GM18498 (cell line): ENCODE measurements around the gene ELK3.

Experiments used
- ATAC-seq: cut with Tn5 transposase; IDR thresholded peaks from one replicate; pipeline ENCODE4 v1.9.1; 2021; ENCODE audit warnings: mild to moderate bottlenecking, moderate library complexity; ENCODE audit not compliant: unreplicated experiment

The ELK3 gene

DNA sequence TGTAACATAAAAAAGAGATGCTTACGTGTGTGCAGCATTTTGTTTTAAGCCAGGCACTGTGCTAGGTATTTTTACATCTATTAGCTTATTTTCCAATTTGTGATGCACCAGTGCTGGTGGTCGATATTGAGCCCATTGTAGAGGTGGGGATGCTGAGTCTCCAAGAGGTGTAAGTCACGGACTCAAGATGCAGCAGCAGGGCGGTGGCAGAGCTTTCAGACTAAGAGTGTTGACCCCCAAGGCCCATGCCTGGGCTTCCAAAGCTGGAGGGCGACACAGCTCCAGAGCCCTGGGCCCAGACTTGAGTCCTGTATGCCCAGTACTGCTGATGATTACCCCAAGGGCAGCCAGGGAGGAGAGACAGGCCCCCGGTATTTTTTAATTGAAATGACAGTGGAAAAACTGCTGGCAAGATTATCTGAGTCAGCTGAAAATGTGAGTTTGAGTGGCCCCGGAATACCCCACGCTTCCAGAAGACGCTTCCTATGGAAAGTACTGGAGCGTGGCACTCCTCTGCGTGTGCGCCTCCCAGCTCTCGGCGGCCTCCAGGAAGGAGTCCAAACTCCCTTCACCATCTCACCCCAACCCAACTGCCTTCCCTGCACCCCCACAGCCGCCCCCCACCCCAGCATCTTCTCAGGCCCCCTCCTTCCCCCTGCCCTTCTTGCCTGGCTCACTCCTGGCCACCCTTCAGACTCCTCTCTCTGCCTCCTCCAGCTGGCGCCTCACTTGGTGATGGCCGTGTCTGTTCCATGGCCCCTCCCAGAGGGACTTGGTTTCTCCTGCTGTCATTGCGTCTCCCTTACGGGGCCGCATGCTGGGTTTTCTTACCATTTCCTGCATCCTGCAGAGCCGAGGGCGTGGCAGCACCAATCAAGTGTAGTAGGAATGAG lies 40.7 kb downstream of the ELK3 start:
- no peak for ATAC-seq

- ATAC-seq, result no peak
Measured at GRCh38 chr12:96235484-96235826, 41.3 kb downstream of the ELK3 start.

DNA sequence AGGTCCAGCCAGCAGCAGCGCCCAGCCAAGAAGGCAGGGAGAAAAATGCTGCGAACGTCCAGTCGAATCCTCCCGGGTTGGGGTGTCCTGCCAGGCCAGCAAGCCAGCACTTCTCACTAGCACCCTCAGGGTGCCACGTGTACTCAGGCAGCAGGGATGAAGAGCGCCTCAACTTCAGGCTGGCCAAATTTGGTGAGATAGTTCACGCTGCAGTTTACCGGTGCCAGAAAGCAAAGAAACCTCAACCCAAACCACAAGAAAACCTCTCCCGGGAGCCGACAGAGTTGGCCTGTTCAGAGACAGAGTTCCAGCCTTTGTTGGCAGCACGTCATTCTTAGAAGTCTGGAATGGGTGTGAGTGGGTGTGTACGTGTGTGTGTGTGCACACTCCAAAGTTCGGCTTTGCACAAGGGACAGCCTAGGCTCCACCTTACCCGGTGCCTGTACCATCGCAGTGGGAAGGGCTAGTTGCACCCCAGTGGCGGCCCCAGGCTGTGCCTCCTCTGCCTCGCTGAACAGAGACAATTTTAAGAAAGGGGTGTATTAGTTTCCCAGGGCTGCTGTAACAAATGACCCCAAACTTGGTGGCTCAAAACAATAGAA lies 42.1 kb downstream of the ELK3 start:
- ATAC-seq, result no peak

DNA sequence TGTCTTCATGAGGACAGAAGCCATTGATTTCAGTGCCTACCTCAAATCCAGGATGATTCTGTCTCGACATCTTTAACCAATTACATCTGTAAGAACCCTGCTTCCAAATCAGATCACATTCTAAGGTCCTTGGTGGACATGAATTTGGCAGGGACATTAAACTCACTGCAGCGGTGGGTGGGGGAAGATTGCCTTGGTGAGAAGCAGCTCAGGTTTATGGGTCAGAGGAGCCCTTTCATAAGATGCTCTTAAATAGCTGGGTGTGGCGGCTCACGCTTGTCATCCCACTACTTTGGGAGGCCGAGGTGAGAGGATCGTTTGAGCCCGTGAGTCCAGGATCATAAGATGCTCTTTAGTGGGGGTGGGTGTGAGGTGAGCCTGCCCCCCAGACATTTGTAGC lies 42.9 kb downstream of the ELK3 start:
- ATAC-seq, result no peak

DNA sequence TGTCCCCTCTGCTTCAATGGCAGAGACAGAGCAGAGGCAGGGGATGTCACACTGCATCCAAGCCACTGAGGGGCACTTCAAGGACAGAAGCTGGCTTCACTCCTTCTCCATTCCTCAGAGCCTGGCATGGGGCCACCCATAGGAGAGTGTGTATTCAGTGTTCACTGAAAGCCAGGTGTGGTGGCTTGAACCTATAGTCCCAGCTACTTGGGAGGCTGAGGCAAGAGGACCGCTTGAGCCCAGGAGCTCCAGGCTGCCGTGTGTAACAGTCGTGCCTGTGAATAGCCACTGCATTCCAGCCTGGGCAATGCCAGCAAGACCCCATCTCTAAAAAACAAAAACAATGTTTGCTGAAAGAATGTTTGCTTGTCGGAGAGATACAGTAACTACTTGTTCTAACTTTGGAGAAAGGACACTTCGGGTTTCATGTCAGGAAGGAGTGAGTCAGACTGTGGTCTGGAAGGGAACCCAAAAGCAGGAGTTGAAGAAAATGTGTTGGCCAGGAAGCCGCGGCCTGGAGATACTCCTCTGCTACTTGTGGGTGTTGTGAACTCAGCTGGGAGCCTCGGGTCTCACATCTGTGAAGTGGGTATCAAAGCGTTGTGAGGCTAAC lies 43.4 kb downstream of the ELK3 start:
- no peak for ATAC-seq

DNA sequence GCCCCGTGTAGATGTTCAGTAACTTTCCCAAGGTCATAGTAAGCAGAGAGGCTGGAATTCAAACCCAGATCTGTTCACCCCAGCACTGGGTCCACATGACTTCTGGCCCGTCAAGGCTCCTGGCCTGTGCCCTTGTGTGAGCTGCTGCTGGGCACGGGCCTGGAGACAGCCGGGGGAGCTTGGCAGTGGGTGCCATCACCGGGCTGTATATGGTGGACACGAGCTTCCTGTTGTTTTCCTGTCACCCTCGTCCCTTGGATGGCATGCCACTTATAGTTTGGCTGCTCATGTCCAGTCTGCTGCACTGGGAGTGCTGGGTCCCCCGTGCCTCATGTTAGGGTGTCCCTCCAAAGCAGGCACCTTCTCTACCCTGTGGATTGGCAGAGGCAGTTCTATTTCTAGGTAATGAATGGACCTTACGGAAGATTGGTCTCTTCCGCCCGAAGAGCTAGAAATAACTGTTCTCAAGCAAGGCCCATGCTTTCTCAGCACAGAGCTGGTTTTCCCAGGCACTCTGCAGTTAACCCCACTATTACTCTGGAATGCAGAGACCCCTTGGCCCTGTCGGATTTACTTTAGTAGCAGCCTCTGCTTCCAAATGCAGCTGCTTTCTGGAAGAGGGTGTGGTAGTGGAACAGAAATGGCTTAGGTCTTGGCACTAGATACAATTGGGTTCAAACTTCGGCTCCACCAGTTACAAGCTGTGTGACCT lies 44.3 kb downstream of the ELK3 start:
- ATAC-seq, result no peak

- no peak for ATAC-seq
Measured at GRCh38 chr12:96239711-96240635, 45.8 kb downstream of the ELK3 start.

- no peak for ATAC-seq
Measured at GRCh38 chr12:96240656-96241055, 46.5 kb downstream of the ELK3 start.

GRCh38 chr12:96241431-96241830 lies 47.3 kb downstream of the ELK3 start:
- no peak for ATAC-seq

DNA sequence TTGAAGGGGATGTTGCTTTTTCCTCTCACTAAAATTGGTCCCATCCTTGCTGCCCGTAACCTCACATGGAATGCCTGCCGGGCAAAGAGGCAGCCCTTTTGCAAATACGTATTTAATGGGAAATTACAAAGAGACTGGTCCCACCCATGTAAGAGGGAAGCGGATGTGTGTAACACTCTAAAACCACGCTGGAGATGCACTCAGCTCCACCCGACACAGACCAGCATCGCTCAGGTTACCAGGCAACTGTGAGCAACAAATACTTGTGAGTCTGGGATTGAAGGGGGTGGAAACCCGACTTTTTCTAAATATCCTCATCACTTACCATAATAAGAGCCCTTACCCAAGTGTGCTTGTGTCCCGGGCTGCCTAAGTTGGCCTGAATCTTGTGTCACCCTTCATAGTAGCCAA lies 47.7 kb downstream of the ELK3 start:
- ATAC-seq, result no peak

DNA sequence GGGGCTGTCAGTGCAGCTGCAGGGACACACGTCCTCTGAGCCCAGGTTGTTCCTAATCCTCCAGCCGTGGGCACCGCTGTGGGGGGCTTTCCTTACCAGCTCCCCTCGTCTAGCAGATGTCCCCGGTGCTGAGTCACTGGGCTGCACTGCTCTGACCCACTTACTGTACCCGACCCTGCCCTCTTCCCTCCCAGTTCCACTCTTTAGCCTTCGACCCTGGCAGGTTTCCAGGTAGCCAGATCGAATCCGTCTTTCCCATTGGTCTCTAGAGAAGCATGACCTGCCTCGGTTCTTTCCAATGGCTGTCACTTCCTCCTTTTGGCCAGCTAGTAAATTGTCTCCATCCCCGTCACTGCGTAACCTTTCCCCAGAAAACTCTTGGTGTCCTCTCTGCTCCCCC lies 48.4 kb downstream of the ELK3 start:
- no peak for ATAC-seq

DNA sequence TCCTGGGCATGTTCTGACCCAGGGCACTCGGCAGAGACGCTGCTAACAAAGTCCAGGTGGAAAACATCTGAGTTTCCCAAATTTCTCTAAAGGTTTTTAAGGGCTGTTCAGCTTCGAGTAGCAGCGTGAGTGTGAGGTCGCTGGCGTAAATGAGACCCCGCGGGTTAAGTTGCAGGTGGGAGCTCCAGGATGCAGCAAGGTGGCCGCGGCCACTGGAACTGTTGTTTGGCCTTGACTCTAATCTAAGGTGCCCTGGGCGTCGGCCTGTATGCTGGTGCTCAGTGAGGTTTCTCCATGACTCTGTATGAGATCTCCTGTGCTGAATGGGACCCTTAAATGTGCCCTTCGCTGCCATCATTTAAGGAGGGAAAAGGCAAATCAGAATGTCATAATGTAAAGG lies 50.7 kb downstream of the ELK3 start:
- no peak for ATAC-seq

DNA sequence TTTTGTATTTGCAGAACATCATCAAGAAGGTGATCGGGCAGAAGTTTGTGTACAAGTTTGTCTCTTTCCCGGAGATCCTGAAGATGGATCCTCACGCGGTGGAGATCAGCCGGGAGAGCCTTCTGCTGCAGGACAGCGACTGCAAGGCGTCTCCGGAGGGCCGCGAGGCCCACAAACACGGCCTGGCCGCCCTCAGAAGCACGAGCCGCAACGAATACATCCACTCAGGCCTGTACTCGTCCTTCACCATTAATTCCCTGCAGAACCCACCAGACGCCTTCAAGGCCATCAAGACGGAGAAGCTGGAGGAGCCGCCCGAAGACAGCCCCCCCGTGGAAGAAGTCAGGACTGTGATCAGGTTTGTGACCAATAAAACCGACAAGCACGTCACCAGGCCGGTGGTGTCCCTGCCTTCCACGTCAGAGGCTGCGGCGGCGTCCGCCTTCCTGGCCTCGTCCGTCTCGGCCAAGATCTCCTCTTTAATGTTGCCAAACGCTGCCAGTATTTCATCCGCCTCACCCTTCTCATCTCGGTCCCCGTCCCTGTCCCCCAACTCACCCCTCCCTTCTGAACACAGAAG lies 52.8 kb downstream of the ELK3 start:
- ATAC-seq, result no peak

GRCh38 chr12:96247563-96247962 lies 53.4 kb downstream of the ELK3 start:
- no peak for ATAC-seq

DNA sequence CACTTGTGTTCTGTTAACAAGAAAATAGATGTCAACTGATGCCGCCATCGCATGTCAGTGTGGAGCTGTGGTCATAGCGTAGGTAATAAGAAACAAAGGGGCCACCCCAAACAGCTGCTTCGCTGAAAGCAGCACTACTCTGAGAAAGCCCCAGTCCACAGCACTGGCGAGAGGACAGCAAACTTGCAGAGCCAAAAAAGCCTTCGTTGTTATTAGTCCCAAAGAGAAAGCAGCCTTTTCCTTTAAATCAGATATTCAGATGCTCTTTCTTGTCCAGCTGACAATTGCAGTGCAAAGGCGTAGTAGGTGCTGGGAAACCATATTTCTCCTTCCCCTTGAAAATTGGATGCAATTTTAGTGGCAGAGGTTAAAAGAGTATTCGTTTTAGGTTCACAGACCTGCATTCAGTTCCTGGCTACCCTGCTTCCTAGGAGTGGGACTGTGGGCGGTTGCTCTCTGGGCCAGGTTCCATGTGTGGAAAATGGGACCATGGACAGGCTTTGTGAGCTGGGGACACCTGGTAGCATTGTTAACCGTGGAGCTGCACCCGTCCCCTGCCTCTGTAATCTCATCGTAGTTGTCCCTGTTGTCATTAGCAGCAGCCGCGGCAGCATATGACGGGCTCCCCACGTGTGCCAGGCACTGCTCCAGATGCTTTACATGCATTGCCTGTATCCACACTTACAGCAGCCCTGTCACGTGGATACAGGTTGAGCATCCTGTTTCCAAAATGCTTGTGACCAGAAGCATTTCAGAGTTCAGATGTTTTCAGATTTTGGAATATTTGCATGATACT lies 54.2 kb downstream of the ELK3 start:
- no peak for ATAC-seq

- no peak for ATAC-seq
Measured at GRCh38 chr12:96249196-96250118, 55.3 kb downstream of the ELK3 start.

GRCh38 chr12:96250119-96250685 lies 56.0 kb downstream of the ELK3 start:
- no peak for ATAC-seq

GRCh38 chr12:96255077-96255476 lies 60.9 kb downstream of the ELK3 start:
- no peak for ATAC-seq
